ENCODE measurements around the gene RASAL3.
A peak's percentile ranks its signal among the peaks of the same experiment; 100 is the strongest.
"Not testable (repeated sequence)": the region's sequence is repeated elsewhere in the genome, so short reads cannot be mapped to it uniquely, and the experiment has no call there.

Gene RASAL3

GRCh38 chr19:15464394-15465385 is at the start of gene RASAL3:
TSS of gene RASAL3 (minus strand) at chr19:15464544. CDS start at chr19:15464358, 186 bp downstream.
- DNase-seq (ENCODE audit: extremely low read depth in 1 of 2, low read depth in 1 of 2): peak in 1 of 2 donors; percentile 67

DNA sequence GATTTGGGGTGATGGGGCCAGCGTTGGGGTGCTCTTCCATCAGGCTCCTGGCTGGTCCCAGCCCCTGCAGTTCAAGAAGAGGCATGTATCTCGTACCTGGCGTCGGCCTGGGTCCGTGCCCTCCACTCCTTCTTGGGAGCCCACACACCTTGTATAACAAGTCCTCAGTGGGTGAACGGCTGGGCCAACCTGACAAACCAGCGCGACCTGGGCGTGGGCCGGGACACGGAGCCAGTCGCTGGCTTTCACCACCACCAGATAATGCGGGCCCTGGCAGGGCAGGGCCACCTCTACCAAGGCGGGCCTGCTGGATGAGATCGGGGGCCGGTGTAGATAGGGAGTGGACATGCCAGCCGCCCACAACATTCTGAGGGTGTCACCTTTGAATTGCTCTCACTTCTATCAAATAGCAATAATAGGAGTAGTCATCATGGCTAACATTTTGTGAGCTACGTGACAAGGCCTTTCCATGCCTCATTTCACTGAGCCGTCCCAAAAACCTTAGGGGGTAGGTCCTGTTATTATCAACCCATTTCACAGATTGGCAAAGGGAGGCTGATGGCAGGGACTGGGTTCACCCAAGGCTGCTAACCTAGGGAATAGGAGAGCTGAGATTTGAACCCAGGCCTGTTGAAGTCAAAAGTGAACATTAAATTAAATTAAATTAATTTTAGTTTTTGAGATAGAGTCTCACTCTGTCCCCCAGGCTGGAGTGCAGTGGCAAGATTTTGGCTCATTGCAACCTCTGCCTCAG is 47.5 kb upstream of the RASAL3 start:
- DNase-seq (ENCODE audit: extremely low read depth in 1 of 2, low read depth in 1 of 2): no peak

DNA sequence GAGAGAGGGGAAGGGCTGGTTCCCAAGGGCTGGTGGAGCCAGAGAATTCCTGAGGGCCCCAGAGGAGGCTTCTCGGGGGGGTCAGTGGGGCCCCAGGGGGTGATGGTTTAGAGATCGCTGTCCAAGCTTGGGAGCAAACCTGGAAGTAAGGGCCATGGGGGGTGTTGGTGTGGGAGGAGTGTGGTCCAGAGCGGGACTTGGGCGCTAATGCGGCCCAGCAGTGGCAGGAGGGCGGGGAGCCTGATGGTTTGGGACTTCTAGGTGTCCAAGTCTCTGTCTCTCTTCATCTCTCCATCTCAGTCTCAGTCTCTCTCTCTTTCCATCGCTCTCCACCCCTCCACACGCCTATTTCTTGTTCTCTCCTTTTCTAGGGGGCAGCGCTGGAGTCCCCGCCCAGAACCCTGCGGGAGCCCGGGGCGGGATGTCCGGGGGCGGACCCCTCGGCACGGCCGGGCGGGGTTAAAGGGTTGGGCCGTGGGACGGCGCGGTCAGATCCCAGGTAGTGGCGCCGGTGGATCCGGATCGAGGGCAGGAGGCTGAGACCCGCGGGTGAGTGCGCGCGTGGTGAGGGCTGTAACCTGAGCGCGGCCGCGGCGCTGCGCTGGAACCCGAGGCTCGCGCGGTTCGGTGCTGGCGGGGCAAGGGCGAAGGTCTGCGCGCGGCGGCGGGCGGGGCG is 43.8 kb upstream of the RASAL3 start, which contains the start of gene CYP4F22:
Gene CYP4F22 (plus strand): TSS at position 491 of the 676 bp plus-strand sequence. CDS start 16,812 bp downstream, outside the sequence.
- DNase-seq (ENCODE audit: extremely low read depth in 1 of 2, low read depth in 1 of 2): no peak

DNA sequence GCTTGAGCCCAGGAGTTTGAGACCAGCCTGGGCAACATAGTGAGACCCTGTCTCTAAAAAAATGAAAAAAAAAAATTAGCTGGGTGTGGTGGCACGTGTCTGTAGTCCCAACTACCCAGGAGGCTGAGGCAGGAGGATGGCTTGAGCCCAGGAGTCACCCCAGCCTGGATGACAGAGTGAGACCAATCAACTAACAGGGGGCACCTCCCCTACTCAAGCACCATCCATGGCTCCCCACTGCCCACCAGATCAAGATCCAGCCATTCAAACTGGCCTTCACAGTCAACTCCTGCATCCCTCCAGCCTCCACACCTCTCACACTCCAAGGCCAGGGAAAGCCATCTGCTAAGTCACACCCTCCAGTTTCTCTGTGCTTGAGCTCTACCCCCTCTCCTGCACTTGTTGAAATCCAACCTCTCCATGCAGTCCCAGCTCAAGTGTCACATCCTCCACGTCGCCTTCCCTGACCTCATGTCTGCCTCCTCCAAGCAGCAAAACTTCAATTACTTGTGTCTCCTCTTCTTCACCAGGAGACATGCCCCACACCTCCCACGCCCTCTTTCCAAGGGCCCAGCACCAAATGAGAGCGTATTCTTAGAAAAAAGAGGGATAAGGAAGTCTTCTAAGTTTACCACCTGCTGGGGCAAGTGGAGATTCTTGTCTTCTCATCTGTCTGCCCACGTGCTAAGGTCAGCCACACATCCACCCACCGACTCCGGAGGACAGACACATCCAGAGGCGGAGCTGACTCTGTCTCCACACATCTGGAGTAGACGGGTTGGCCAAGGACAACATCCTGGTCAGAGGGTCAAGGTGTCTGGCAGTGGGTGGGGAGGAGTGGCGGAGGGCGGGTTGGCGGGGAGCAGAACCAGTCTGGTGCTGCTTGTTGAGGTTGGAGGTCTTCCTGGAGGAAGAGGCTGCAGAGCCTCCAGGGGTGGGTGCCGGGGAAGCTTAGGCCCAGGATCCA is 43.0 kb upstream of the RASAL3 start:
- DNase-seq (ENCODE audit: extremely low read depth in 1 of 2, low read depth in 1 of 2): no peak

DNA sequence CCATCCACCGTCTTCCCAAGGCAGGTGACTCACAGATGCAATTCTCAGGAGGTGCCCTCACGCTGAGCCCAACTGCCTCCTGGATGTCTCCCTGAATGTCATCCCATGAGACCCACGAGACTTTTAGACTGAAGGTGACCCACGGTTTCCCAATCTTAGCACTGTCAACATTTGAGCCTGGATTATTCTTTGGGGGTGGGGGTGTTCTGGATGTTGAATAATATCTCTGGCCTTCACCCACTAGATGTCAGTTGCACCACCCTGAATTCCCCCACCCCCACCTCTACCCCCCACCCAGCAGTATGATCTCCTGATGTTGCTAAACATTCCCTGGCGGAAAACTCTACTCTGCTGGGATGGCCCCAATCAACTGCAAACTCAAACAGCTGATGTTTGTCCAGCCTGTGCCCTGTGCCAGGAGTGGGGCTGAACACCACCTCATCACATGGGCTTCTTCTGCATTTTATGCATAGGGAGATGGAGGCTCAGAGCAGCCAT is 41.8 kb upstream of the RASAL3 start:
- DNase-seq (ENCODE audit: extremely low read depth in 1 of 2, low read depth in 1 of 2): no peak

- DNase-seq (ENCODE audit: extremely low read depth in 1 of 2, low read depth in 1 of 2): no peak
Observed at GRCh38 chr19:15502264-15502663, 37.9 kb upstream of the RASAL3 start.

GRCh38 chr19:15501596-15501995 is 37.3 kb upstream of the RASAL3 start:
- no peak for DNase-seq (ENCODE audit: extremely low read depth in 1 of 2, low read depth in 1 of 2)

DNA sequence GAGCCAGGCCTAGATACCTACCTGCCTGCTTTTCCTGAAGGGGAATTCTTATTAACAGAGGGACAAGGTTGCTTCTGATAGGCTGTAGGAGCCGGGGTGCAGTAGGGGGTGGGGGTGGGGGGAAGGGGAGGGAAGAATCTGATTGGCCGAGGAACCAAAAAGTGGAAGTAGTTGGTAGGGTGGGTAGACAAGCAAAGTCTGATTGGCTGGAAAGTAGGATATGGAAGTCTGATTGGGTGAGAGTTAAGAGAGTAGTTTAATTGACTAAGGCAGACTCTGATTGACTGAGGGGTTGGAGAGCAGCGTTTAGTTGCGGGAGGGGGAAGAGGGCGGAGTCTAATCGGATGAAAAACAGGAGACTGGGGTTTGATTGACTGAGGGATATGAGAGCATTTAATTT is 34.6 kb upstream of the RASAL3 start:
- no peak for DNase-seq (ENCODE audit: extremely low read depth in 1 of 2, low read depth in 1 of 2)

DNA sequence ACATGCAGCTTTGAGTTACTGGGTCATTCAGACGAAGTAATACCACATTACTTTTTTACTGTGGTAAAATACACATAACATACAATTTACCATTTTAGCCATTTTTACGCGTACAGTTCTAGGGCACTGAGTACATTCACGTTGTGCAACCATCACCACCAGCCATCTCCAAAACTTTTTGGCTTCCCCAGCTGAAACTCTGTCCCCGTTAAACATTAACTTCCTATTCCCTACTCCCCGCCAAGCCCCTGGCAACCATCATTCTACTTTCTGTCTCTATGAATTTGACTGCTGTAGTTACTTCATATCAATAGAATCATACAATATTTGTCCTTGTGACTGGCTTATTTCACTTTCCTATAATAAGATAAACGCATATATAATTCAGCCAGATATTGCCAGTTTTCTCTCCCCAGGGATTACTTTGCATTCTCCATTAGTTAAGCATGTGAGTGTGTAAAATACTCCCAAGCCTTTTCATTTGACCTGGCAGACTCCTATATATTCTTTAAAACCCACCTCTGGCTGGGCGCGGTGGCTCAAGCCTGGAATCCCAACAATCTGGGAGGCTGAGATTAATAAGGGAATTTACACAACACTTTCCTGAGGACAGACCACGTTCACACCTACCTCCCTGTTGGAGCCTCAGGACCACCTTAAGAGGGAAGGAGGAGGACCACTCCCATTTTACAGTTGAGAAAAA is 34.0 kb upstream of the RASAL3 start:
- no peak for DNase-seq (ENCODE audit: extremely low read depth in 1 of 2, low read depth in 1 of 2)

DNA sequence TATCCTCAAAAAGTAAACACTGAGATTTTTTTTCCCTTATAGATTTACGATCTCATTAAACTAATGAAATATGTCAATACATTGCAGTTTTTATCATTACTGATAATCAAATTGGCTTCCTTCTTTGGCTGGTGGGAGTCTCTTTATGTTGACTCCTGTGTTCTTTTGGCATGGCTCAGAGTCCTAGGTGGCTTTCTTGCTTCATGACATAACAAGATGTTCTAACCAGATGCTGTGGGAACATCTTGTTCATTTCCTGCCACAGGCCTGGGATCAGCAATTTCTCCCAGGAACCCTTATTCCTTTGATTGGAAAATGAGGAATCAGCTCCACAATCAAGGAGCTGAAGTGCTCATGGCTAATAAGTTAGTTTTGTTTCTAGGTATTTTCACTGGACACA is 30.8 kb upstream of the RASAL3 start:
- DNase-seq (ENCODE audit: extremely low read depth in 1 of 2, low read depth in 1 of 2): no peak

- no peak for DNase-seq (ENCODE audit: extremely low read depth in 1 of 2, low read depth in 1 of 2)
Observed at GRCh38 chr19:15488489-15489226, 24.3 kb upstream of the RASAL3 start.

DNA sequence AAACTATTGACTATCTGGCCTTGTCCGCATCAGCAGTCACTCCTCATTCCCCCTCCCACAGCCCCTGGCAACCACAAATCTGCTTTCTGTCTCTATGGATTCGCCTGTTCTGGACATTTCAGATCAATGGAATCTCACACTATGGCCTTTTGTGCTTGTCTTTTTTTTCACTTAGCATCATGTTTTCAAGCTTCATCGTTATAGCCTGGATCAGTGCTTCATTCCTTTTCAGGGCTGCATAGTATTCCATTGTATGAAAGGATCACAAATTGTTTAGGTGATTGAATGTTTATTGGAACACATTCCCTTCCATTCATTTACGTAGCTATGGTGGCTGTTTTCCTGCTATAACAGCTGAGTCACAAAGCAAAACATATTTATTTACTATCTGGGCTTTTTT is 22.7 kb upstream of the RASAL3 start:
- no peak for DNase-seq (ENCODE audit: extremely low read depth in 1 of 2, low read depth in 1 of 2)

DNA sequence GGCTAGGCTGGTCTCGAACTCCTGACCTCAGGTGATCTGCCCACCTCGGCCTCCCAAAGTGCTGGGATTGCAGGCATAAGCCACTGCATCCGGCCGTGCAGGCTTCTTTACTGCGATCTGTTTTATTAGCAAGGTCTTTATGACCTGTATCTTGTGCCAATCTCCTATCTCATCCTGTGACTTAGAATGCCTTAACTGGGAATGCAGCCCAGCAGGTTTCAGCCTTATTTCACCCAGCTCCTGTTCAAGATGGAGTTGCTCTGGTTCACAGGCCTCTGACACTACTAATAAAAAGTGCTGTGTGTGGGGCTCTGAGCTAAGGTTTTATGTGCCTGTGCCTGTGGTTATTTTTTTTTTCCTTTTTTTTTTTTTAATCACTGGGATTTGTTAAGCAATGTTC is 21.4 kb upstream of the RASAL3 start:
- not testable (repeated sequence) for DNase-seq (ENCODE audit: extremely low read depth in 1 of 2, low read depth in 1 of 2)

DNA sequence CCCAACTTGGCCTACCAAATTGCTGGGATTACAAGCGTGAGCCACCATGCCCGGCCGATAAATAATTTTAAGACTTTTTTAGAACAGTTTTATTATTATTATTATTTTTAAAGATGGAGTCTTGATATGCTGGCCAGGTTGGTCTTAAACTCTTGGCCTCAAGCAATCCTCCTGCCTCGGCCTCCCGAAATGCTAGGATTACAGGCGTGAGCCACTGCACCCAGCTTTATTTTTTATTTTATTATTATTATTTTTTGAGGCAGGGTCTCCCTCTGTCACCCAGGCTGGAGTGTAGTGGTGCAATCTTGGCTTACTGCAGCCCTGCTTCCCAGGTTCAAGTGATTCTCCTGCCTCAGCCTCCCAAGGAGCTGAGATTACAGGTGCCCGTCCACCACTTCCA is 16.7 kb upstream of the RASAL3 start:
- DNase-seq (ENCODE audit: extremely low read depth in 1 of 2, low read depth in 1 of 2): not testable (repeated sequence)

DNA sequence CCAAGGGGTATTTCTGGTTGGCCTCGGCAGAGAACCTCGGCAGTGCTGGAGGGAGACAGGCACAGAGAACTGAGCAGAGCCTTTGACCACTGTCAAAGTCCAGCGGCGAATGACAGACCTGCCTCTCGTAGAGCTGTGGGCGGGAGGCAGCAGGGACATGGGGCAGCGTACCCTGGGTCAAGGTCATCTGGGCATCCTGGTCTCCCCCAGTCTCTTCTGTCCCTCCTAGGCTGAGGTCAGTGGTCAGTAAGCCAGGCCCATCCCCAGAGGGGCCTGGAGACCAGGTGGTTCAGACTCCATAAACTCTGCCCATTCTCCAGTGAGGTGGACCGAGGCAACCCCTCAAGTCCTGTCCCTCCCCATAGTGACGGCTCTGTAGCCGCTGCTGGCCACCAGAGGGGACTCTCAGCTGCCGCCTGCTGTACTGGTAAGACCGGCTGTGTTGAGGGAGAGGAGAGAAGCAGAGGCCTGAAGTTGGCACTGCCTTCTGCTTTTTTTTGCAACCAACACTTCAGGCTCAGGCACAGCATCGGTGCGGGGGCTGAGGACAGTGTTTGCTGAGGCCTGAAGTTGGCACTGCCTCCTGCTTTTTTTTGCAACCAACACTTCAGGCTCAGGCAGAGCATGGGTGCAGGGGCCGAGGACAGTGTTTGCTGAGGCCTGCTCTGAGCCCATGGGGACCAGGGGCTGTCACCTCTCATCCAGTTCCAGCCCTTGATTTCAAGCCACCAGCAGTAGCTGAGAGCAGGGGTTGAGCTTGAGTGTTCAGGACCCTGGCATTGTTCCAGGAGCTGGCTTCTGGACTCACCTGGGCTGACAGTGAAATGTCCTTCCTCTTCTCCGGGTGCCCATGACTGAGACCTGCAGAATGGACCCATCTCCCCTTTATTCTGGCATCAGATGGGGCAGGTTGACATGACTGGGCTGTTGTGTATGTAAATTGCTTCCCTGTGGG is 15.3 kb upstream of the RASAL3 start, which contains the start of gene PGLYRP2:
Gene PGLYRP2 (minus strand): TSS at position 111 of the 955 bp plus-strand sequence. CDS start 130 bp downstream, outside the sequence.
- DNase-seq (ENCODE audit: extremely low read depth in 1 of 2, low read depth in 1 of 2): no peak

GRCh38 chr19:15476325-15476724 is 12.0 kb upstream of the RASAL3 start:
- DNase-seq (ENCODE audit: extremely low read depth in 1 of 2, low read depth in 1 of 2): no peak

DNA sequence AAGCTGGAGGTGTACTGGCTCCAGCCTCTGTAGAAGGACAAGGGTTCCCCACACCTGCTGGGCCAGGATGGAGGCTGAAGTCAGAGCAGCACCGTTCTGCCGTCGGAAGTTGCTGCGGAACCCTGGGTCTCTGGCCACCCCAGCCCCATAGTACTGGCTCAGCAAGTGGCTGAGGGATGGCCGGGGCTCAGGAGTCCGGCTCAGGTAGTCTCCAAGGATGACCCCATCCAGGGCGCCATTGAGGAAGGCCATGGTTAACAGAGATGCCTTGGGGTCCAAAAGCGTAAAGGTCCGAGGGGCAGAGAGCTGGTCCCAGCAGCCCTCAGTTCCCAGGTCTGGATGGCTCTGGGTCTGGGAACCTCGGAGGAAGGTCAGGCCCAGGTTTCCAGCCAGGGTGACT is 11.3 kb upstream of the RASAL3 start:
- no peak for DNase-seq (ENCODE audit: extremely low read depth in 1 of 2, low read depth in 1 of 2)
